ENCODE measurements around the gene HLA-DQA1.
"Not testable (repeated sequence)": the region's sequence is repeated elsewhere in the genome, so short reads cannot be mapped to it uniquely, and the experiment has no call there.

Gene HLA-DQA1

DNA sequence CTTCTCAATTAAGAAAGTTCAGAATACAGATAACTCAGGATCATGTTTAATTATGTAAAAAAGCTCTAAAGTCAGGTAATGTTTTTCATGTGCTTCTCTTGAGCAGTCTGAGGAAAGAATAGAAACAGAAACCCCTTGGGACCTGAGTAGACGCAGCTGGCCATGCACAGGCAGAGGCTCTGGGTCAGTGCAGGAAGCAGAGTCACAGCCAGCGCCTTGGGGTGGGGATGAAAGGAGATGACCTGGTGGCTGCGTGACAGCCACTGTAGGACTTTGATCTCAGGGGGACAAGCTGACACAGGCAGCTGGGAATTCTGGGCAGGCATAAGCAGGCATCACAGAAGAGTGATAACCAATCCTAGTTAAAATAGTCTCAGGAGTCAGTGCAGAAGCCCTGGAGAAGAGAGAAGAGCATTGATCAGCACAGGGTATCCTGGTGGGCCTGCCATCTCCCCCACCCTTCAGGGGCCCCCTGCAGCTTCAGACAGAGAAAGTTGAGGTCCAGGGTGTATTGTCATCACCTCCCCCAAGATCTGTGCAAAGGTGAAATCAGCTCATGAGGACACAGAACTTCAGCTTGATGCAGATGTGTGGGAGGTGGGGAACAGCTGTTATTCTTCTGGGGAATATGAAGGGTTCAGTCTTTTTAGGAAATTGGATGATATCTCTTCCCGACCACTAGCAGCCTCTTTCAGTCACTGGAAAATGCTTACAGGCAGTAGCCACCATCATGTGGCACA lies 22.8 kb downstream of the HLA-DQA1 start:
- DNase-seq = no peak

DNA sequence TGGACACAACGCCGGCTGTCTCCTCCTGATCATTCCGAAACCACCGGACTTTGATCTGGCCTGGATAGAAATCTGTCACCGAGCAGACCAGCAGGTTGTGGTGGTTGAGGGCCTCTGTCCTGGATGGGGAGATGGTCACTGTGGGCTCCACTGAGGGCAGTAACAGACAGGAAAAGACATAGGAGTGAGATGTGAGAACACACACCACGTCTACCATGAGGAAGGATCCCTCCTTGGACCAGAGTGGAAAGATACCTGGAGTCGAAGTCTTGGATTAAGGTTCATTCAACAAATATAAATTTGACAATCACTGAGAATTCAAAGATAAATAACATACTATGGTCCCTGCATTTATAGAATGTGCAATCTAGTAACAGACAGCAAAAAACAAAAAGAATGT lies 24.9 kb downstream of the HLA-DQA1 start:
- DNase-seq = no peak

DNA sequence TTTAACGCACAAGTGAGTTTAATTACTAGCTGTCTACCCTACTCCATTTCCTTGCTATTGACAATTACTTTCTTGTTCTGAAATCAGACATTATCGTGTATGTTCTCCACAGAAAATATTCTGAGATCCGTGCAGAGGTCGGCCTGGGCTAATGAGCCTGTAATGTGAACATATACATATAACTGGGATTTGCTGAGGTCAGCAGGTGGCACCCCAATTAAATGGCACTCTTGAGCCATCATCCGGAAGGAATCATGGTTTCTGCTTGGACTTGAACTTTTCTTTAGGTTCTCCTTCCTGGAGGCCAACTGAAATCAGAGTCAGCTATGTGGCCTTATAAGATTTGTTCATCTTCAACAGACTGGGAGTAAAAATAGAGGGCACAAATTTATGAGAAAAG lies 25.6 kb downstream of the HLA-DQA1 start:
- DNase-seq = no peak

- DNase-seq = no peak
These were observed 27.1 kb downstream of the HLA-DQA1 start for GRCh38 chr6:32664354-32664753.

DNA sequence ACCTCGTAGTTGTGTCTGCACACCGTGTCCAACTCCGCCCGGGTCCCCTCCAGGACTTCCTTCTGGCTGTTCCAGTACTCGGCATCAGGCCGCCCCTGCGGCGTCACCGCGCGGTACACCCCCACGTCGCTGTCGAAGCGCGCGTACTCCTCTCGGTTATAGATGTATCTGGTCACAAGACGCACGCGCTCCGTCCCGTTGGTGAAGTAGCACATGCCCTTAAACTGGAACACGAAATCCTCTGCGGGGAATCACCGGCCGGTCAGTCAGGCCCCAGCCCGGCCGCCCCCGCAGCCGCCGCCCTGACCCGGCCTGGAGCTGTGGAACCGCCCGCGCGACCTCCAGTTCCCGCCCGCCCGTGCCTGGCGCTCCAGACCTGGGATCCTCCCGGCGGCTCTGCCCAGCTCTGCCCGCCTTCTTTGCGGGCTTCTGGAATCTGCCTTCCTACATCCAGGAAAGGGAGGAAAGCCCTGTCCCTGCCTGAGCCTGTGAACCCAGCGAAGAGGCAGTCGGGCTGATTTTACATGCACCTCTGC lies 27.7 kb downstream of the HLA-DQA1 start:
- no peak for DNase-seq

DNA sequence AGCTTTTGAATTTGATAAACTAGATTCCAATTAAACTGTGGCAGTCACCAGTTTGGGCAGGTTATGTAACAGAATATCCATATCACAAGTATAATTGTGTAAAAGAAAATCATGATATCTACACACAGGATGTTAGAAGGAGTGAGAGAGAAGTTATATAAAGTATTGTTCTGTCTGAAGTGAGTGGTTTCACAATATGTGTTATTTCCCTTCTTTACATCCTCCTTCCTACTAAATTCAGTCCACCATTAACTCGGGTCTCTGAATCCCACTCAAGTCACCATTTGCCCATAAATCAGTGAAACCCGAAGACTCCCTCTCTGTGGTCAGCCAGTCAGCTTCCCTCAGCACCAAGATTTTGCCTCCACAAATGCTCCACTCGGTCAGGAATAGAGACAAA lies 28.5 kb downstream of the HLA-DQA1 start:
- no peak for DNase-seq

- peak; percentile 11 for DNase-seq
These were observed 29.5 kb downstream of the HLA-DQA1 start, which contains the start of gene HLA-DQB1 for GRCh38 chr6:32666420-32667300. Gene HLA-DQB1 (minus strand): TSS chr6:32666657. CDS start chr6:32666607, 50 bp downstream.

DNA sequence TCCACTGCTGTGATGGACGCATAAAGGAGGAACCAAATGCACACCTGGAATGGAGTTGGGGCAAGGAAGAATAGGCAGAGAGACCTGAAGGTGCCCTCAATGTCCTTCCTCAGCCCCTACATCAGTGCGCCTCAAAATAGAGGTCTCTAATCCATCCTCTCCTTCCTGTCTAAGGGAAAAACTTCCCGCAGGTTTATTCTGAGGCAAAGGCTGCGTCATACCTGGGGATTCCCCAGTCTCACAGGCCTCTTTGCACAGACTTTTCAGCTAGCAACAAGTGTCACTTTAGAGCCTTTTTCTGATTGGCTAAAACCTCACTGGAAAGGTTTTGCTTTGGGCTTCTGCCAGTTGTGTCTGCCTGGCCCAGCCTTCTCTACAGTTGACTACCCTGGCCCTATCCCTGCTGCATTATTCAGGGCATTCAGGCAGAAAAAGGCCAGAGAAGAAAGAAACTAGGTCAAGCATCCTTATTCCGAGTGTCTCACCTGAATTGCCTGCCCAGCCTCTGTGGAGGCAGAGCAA lies 31.1 kb downstream of the HLA-DQA1 start:
- DNase-seq = no peak

GRCh38 chr6:32669240-32669639 lies 32.0 kb downstream of the HLA-DQA1 start:
- DNase-seq = no peak

DNA sequence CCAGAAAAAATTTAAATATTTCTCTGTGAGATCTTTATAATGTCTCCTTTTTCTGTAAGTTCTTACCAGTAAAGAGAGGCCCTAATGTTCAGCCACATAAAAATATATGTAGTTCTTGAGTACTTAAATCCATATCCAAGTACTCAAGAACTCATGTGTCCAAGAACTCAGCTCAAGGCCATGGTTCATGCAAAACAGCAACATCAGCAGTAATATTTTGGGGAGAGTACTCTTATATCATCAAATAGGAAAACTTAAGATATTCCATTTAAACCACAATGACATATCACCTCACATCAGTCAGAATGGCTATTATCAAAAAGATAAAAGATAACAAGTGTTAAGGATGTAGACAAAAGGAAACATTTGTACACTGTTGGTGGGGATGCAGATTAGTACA lies 32.7 kb downstream of the HLA-DQA1 start:
- no peak for DNase-seq

DNA sequence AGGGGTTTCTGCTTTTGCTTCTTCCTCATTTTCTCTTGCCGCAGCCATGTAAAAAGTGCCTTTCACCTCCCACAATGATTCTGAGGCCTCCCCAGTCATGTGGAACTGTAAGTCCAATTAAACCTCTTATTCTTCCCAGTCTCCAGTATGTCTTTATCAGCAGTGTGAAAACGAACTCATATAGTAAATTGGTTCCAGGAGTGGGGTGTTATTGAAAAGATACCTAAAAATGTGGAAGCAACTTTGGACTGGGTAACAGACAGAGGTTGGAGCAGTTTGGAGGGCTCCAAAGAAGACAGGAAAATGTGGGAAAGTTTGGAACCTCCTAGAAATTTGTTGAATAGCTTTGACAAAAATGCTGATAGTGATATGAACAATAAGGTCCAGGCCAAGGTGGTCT lies 34.7 kb downstream of the HLA-DQA1 start:
- not testable (repeated sequence) for DNase-seq

GRCh38 chr6:32674123-32674522 lies 36.9 kb downstream of the HLA-DQA1 start:
- not testable (repeated sequence) for DNase-seq

DNA sequence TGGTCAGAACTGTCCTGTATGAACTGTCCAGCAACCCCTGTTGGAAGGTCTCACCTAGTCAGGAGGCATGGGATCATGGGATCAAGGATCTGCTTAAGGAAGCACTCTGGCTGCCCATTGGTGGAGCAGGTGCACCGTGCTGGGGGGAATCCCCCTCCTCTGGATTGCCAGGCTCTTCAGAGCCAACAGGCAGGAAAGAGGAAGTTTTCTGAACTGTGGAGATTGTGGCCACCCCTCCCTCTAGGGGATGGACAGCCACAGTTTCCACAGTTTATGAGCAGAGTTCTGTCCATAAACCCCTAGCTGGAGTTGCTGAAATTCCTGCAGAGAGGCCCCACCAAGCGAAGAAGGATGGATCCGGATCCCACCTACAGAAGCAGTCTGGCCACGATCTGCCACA lies 42.3 kb downstream of the HLA-DQA1 start:
- DNase-seq = no peak

DNA sequence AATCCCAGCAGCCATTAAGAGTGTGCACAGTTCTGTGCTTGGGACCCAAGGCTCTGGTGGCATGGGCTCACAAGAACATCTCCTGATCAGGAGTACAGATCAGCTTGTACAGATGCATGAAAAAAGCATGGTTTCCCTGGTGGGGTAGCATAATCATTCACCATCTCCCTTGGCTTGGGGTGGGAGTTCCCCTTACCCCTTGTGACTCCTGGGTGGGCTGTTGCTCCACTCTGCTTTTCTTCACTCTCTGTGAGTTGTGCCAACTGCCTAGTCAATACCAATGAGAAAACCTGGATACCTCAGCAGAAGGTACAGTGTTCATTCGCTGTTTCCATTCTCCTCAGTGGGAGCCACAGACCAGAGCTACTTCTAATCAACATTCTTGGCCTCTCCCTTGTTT lies 42.8 kb downstream of the HLA-DQA1 start:
- no peak for DNase-seq

GRCh38 chr6:32684246-32684645 lies 47.0 kb downstream of the HLA-DQA1 start:
- no peak for DNase-seq

DNA sequence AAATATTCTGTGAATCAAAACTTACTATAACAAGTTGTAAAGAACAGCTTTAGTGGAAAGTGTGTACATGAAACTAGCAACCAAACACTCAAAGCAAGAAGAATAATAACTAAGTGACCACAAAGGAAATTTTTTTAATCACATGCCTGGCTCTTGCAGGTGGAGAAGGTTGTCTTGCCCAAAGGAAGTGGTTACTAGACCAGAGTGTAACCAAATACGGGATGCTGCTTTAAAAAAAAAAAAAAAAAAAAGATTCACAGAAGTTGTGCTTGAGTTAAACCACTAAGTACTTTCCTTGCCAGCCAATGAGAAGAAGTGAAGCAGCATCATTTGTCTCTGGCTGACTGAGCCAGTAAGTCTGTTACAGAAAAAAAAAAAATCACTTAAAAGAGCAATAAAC lies 48.4 kb downstream of the HLA-DQA1 start:
- peak; percentile 68 for DNase-seq

DNA sequence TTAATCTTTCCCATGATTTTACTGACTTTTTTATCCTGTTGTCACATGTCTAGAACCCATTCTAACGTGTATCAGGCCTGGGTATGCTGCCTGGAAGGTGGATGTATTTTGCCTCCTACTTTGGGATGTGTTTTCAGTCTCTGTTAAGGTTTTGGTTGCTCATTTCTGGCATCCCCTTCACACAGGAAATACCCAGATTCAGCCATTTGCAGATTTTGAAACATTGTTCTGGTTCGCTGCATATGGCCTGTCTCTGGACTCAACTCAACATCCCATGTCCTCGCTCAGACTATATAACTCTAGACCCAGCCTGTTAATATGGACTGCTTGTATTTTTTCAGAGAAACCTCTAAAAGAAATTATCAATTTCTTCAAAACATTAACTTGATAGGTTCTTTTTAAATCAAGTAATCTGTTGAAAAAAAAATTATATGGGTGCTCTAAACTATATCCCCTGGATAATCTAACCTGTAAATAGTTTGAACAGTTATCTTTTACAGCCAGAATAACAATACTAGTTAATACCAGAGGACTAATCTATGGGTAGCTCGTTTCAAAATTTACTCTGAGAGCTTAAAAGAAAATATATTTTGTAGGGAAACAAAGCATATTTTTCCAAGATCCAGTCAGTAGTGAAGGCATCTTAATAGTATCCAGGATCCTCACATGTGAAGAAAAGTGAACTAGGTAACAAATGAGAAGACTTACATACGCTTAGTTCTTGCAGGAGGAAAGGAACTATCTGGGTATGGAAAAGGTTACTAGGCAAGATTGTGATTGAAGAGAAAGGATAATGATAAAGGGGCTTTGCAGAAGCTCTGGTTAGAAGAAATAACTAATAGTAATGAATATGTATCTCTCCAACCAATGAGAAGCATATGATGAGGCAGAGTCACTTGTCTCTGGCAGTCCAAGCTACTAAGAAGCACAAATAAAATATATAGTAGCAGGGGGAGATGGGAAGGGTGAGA lies 52.6 kb downstream of the HLA-DQA1 start:
- DNase-seq = no peak

DNA sequence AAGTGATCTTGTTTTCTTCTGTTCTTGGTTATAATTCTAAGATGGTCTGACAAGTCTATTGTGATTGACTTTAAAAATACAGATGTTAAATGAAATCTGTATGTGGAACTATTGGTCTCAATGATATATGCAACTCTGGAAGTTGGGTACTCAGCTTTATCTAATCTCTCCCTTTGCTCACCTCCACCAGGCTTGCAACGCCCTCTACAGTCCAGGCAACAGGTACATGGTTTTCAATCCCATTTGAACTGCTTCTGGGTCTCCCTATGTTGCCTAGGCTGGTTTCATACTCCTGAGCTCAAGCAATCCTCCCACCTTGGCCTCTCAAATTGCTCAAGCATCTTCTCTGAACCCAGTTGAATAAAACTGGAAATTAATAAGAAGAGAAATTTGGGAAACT lies 54.8 kb downstream of the HLA-DQA1 start:
- DNase-seq = no peak
